G401.6 (cell line): ENCODE measurements around the gene IL21R.

Source experiments
- FAIRE-seq: peaks from 2 replicates; lab custom pipeline; 2012; peaks lifted over from hg19 to GRCh38; lab: Jason Lieb, UNC

The IL21R gene

DNA sequence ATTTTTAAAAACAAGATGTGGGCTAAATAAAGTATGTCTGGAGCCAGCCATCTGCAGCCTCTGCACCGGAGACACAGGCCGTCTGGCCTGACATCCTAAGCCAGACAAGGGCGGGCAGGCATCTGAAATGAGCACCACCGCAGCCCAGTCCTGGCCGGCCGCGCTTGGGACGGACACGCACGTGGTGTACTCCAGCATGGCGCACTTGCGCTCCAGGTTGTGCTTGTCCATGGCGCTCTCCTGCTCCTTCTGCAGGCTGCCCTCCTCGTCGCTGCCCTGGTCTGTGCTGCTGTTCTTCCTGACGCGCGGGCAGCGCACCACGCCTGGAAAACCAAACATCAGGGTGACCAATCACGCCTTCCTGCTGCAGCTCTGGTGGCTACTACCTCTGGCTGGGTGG is 87.4 kb downstream of the IL21R start:
- FAIRE-seq, result no peak

DNA sequence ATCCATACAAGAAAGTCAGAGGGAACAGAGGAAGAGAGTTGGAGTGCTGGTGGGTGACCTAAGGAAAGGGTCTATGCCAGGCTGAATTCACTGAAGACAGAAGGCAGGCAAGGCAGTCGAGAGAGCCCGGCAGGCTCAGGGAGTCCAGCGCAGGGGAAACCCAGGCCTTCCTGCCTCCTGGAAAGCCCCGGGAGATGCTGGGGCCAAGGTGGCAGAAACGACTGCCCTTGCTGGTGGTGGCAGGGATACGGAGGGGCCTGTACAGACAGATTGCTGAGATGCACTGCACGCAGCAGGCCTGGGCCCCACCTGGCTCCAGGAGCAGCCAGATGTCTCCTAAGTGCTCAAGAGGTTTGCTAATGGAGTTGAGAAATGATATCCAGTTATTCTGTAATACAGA is 87.9 kb downstream of the IL21R start:
- FAIRE-seq, result no peak

- no peak for FAIRE-seq
Measured at GRCh38 chr16:27491894-27492587, 90.1 kb downstream of the IL21R start.

DNA sequence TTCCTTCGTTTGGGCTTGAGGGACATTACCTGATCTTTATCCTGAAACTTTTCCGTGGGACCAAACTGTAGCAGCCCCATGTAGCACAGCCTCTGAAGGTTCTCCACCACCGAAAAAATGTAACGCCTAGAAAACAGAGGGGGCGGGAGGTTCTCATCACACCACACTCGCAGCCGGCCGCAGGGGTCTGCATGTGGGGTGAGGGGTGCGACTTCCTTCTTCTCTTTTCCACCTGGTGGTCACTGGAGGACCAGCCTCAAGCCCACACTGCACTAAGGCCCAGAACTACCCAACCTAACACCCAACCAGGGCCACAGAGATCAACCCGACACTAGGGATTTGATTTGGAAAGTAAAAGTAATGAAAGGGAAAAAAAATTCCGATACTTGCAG is 90.6 kb downstream of the IL21R start:
- FAIRE-seq, result no peak

GRCh38 chr16:27495191-27495590 is 93.2 kb downstream of the IL21R start:
- no peak for FAIRE-seq

- no peak for FAIRE-seq
Measured at GRCh38 chr16:27498031-27498825, 96.3 kb downstream of the IL21R start.

DNA sequence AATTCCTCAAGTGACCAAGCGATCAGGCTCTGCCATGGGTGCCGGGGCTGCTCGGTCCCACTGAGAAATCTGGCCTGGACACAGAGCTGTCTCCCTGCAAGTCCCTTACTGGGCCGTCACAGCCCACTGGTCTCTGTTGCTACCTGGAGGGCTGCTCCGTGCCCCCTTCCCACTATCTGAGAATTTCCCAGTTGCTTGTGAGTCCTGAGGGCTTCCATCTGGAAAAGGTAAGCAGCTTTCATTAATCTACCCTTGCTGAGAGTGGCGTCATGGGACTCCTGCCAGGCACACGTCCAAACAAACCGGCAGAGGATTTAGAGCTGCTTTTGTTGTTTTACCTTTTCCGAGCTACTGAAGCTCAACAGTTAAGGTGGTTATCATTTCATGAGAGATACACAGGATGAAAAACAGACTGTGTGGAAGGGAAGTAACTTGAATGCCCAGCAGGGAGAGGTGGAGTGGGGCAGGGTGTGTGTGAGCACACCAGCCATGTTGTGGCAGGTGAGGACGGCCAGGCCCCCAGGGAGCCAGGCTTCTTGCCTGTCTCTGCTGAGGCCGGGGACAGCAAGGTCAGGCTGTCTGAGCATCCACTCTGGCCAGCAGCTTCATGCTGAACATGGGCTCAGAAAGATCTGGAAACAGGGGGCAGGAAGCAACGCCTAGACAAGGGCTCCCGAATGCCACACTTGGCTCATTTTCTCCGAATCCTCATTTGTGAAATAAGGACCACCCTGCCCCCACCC is 97.1 kb downstream of the IL21R start:
- FAIRE-seq, result no peak

- no peak for FAIRE-seq
Measured at GRCh38 chr16:27499659-27500055, 97.7 kb downstream of the IL21R start.

- FAIRE-seq, result no peak
Measured at GRCh38 chr16:27500801-27501200, 98.8 kb downstream of the IL21R start.
